Type B pancreatic cell (in vitro differentiated cells): Measurements from ENCODE around the gene NEDD9. TPM values are rescaled to one million over a fixed set of nuclear protein-coding genes. Genes with fewer than 3 reads are reported as not detected.

Experiments
- DNase-seq: peaks from one replicate; pipeline ENCODE4 v3.0.0; 2021; ENCODE audit warnings: mixed read lengths; ENCODE audit not compliant: unreplicated experiment; ENCODE audit errors: extremely low spot score
- H3K27ac Mint-ChIP-seq: 2 replicates; pipeline ENCODE4 v1.8.0; 2021; ENCODE audit warnings: mild to moderate bottlenecking, mixed read lengths
- H3K27me3 Mint-ChIP-seq: 2 replicates; pipeline ENCODE4 v1.8.0; 2021; ENCODE audit warnings: mixed read lengths
- H3K36me3 Mint-ChIP-seq: 2 replicates; pipeline ENCODE4 v1.8.0; 2021; ENCODE audit warnings: mixed read lengths
- H3K4me1 Mint-ChIP-seq: one replicate; pipeline ENCODE4 v1.8.0; 2021; ENCODE audit warnings: mixed read lengths; ENCODE audit not compliant: unreplicated experiment
- H3K4me3 Mint-ChIP-seq: 2 replicates; pipeline ENCODE4 v1.8.0; 2021; ENCODE audit warnings: mild to moderate bottlenecking, mixed read lengths
- H3K9me3 Mint-ChIP-seq: 2 replicates; pipeline ENCODE4 v1.8.0; 2021; ENCODE audit warnings: mixed read lengths
- total RNA-seq: library from RNA; stranded (reverse); gene quantifications from 2 replicates; pipeline ENCODE4 v1.2.1, GENCODE V29; 2021; ENCODE audit warnings: low replicate concordance
- TF ChIP-seq, protein P1 (sequence below): fragments of 200-600 bp; sonication (generic); conservative IDR thresholded peaks from 2 replicates; pipeline ENCODE4 v1.5.0; 2021; ENCODE audit warnings: antibody characterized with exemption, mild to moderate bottlenecking

Gene NEDD9
- total RNA-seq, 1 donor from 2014 or later: 21.3 TPM

DNA sequence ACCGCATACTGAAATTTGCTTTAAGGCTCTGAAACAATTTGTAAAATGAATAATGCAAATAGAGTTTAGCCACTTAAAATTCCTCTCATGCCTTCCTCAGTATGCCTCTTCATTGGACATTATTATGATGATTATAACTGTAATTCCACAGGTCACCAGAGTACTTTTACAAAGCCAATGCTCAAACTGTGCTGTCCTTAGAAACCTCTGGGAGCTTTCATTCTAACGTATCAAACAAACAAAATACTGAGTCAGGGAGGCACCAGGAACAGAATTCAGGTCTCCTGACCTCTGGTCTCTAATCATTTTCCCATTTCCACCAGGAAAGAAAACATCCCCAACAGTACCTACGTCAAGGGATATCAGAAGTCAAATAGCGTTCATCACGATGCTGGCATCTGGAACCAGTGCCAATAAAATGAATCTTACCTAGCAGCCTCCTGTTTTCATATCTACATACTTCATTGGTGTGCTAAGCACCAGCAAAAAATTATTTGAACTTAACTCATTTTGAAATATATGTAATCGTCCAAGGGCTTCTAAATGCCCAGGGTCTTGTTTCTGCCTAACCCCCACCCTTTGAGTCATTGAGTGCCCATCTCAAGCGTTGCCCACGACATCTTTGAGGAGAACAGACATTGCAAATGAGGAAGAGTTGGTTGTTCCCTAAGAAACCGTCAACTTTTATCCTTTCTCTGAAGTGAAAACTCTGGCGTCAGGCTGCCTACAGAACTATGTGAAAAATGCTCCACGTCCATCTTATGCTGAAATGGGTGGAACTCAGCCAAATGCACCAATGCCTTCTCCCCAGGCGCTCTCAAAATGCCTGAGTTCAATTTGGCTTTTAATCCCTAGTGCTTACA, 37.9 kb downstream of the NEDD9 start:
- TF ChIP-seq, protein P1, sequence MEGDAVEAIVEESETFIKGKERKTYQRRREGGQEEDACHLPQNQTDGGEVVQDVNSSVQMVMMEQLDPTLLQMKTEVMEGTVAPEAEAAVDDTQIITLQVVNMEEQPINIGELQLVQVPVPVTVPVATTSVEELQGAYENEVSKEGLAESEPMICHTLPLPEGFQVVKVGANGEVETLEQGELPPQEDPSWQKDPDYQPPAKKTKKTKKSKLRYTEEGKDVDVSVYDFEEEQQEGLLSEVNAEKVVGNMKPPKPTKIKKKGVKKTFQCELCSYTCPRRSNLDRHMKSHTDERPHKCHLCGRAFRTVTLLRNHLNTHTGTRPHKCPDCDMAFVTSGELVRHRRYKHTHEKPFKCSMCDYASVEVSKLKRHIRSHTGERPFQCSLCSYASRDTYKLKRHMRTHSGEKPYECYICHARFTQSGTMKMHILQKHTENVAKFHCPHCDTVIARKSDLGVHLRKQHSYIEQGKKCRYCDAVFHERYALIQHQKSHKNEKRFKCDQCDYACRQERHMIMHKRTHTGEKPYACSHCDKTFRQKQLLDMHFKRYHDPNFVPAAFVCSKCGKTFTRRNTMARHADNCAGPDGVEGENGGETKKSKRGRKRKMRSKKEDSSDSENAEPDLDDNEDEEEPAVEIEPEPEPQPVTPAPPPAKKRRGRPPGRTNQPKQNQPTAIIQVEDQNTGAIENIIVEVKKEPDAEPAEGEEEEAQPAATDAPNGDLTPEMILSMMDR: no peak
- peaks cover 45% of the 10 kb centered on the region for H3K36me3 Mint-ChIP-seq
- DNase-seq: no peak
- peaks cover 3% of the 10 kb centered on the region for H3K9me3 Mint-ChIP-seq
- peaks cover 41% of the 10 kb centered on the region for H3K4me1 Mint-ChIP-seq
- H3K27me3 Mint-ChIP-seq: no peaks in the 10 kb centered on the region
- H3K27ac Mint-ChIP-seq: no peak overlapping the region
- no peak overlapping the region for H3K4me3 Mint-ChIP-seq

GRCh38 chr6:11193434-11193833, 39.0 kb downstream of the NEDD9 start:
- Mint-ChIP-seq H3K36me3 (peaks cover 40% of the 10 kb centered on the region), H3K4me1 (peaks cover 39% of the 10 kb centered on the region), H3K4me3 (no peak overlapping the region), H3K27ac (no peak overlapping the region), H3K9me3 (no peaks in the 10 kb centered on the region), H3K27me3 (no peaks in the 10 kb centered on the region)
- DNase-seq: no peak
- TF ChIP-seq, protein P1: no peak

DNA sequence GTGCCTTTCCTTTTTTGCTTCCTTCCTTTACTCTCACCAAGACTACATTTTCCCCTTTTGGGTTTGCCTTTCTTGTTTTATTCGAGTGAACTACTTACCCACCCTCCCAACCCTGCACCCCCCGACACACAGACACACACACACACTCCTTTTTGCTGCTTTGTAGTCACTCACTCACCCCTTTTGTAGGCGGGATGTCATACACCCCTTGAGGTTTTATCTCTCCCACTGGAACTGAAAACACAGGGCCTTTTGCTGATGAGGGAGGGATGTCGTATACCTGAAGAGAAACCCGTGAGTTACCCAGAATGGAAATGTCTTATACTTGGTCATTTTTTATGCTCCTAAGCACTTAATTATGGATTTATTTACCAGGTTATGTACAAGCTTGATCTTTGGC, 40.3 kb downstream of the NEDD9 start:
- TF ChIP-seq, protein P1: no peak
- H3K36me3 Mint-ChIP-seq: peaks cover 45% of the 10 kb centered on the region
- peaks cover 28% of the 10 kb centered on the region for H3K4me1 Mint-ChIP-seq
- H3K4me3 Mint-ChIP-seq: no peak overlapping the region
- H3K9me3 Mint-ChIP-seq: no peaks in the 10 kb centered on the region
- no peak for DNase-seq
- no peak overlapping the region for H3K27ac Mint-ChIP-seq
- no peaks in the 10 kb centered on the region for H3K27me3 Mint-ChIP-seq

GRCh38 chr6:11190625-11191245, 41.7 kb downstream of the NEDD9 start:
- Mint-ChIP-seq H3K27ac (no peak overlapping the region), H3K4me1 (peaks cover 19% of the 10 kb centered on the region), H3K9me3 (no peaks in the 10 kb centered on the region), H3K4me3 (no peak overlapping the region), H3K36me3 (peaks cover 43% of the 10 kb centered on the region), H3K27me3 (no peaks in the 10 kb centered on the region)
- DNase-seq: no peak
- TF ChIP-seq, protein P1: no peak

DNA sequence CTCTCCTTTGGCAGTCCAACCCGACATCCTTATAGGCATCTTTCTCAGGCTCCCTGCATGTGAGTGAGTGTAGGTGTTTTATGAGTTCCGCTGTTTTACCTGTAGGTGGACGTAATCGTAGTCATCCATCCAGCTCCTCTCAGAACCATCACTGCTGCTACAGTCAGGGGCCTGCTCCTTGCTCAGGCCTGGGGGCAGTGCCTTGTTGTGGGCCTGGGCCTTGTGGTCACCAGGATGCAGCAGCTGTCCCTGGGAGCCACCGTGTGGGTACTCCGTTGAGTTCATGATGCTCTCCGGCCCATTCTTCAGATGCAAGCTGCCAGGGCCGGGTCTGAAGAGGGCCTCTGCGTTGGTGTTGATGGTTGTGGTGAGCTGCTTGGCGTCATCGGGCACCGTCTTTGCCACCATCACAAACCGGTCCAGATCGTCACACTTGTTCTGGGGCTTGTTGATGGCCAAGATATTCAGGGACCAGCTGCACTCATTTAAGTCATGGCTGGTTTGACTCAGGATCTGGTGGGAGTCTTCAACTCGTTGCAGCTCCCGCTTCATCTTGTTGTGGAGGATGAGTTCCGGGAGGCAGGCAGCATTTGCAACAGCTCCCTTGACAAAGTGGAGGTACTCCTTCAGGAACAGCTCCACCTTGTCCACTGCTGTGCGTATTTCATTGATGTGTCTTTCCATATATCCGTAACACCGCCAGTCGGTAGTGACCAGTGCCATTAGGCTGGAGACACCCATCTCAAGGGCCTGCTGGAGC, 42.4 kb downstream of the NEDD9 start:
- Mint-ChIP-seq H3K36me3 (peaks cover 49% of the 10 kb centered on the region), H3K27ac (no peak overlapping the region), H3K4me3 (no peak overlapping the region), H3K27me3 (no peaks in the 10 kb centered on the region), H3K4me1 (peaks cover 14% of the 10 kb centered on the region), H3K9me3 (no peaks in the 10 kb centered on the region)
- no peak for DNase-seq
- TF ChIP-seq, protein P1: no peak
